GM12878 (cell line): ENCODE results near the gene CDKN2A. TPM values are rescaled to one million over a fixed set of nuclear protein-coding genes. Genes with fewer than 3 reads are reported as not detected.

ENCODE experiments used
- ATAC-seq: fragments of 200-7000 bp; cut with Tn5 transposase; 3 replicates; pipeline ENCODE4 v1.9.1; 2020; ENCODE audit warnings: mild to moderate bottlenecking, moderate library complexity
- BruUV-seq: library from RNA; stranded (reverse); fragments of 400-500 nt; replicated peaks from 2 replicates; lab custom pipeline; 2021; lab: Mats Ljungman, UMichigan
- CTCF ChIA-PET: fragments of 300-600 bp; sonication (Branson Sonifier 250); formaldehyde crosslinking; extraction: SDS; loops from one replicate; lab custom pipeline; 2021; ENCODE audit warnings: inconsistent platforms; lab: Yijun Ruan, JAX
- POLR2A ChIA-PET: fragments of 350-600 bp; formaldehyde crosslinking; extraction: SDS; loops from one replicate; lab custom pipeline; 2021; ENCODE audit warnings: inconsistent platforms; lab: Charles Lee
- RAD21 ChIA-PET: fragments of 300-600 bp; sonication (Branson Sonifier 250); formaldehyde crosslinking; loops from one replicate; lab custom pipeline; 2023; ENCODE audit warnings: antibody characterized with exemption; ENCODE audit not compliant: unreplicated experiment; lab: Charles Lee
- SMC1A ChIA-PET: fragments of 300-600 bp; sonication (Branson Sonifier 250); formaldehyde crosslinking; loops from one replicate; lab custom pipeline; 2023; ENCODE audit not compliant: unreplicated experiment, uncharacterized antibody; lab: Charles Lee
- DNase-seq: peaks from one replicate; pipeline ENCODE4 v3.0.0-alpha.2; 2011; ENCODE audit warnings: low read depth, low spot score
- FAIRE-seq: peaks from 3 replicates; lab custom pipeline; 2011; peaks lifted over from hg19 to GRCh38; lab: Jason Lieb, UNC
- H2AFZ ChIP-seq: 2 replicates; pipeline ENCODE4 v1.6.0; 2011; ENCODE audit warnings: low read depth, low read length, control low read depth; ENCODE audit not compliant: control insufficient read depth
- H3K27ac ChIP-seq: 2 replicates; pipeline ENCODE4 v1.5.1; 2011; ENCODE audit warnings: control low read depth; ENCODE audit not compliant: control insufficient read depth, insufficient read depth
- H3K27me3 ChIP-seq, 2 experiments: replicated peaks in 1 of 2; 2 replicates each; pipeline versions ENCODE4 v1.6.0 to v1.6.1; 2011; ENCODE audit warnings: low read length in 1 of 2; ENCODE audit not compliant: control insufficient read depth in 2 of 2, insufficient read depth in 2 of 2
- H3K36me3 ChIP-seq, 2 experiments: 2 replicates each; pipeline ENCODE4 v1.5.1; 2011; ENCODE audit warnings: low read length in 1 of 2; ENCODE audit not compliant: control insufficient read depth in 2 of 2, insufficient read depth in 2 of 2
- H3K4me1 ChIP-seq: 2 replicates; pipeline ENCODE4 v1.6.1; 2011; ENCODE audit warnings: mild to moderate bottlenecking, low read length, moderate library complexity, mixed read lengths; ENCODE audit not compliant: control insufficient read depth, insufficient read depth
- H3K4me2 ChIP-seq: 2 replicates; pipeline ENCODE4 v1.6.0; 2011; ENCODE audit warnings: control low read depth; ENCODE audit not compliant: control insufficient read depth, insufficient read depth
- H3K4me3 ChIP-seq: fragments of 200-600 bp; sonication (generic); 2 replicates; pipeline ENCODE4 v1.5.1; 2016
- H3K79me2 ChIP-seq: 2 replicates; pipeline ENCODE4 v1.6.0; 2011; ENCODE audit warnings: low read length; ENCODE audit not compliant: control insufficient read depth, insufficient read depth
- H3K9ac ChIP-seq: 2 replicates; pipeline ENCODE4 v1.8.0; 2011; ENCODE audit warnings: low read length, control low read depth, mixed read lengths; ENCODE audit not compliant: control insufficient read depth, insufficient read depth
- H3K9me3 ChIP-seq: replicated peaks from 3 replicates; pipeline ENCODE4 v1.5.1; 2011; ENCODE audit warnings: mild to moderate bottlenecking, low read length; ENCODE audit not compliant: control insufficient read depth, insufficient read depth
- H4K20me1 ChIP-seq: 2 replicates; pipeline ENCODE4 v1.6.0; 2011; ENCODE audit not compliant: control insufficient read depth, insufficient read depth
- ASH2L ChIP-seq: fragments of 300-600, 200-600 bp; sonication (generic); IDR thresholded peaks from 2 replicates; pipeline ENCODE4 v1.6.1; 2017; ENCODE audit warnings: low read depth, mild to moderate bottlenecking, borderline replicate concordance
- ATF7 ChIP-seq: fragments of 450-650 bp; IDR thresholded peaks from 2 replicates; pipeline ENCODE4 v1.6.1; 2016; ENCODE audit warnings: low read depth, mild to moderate bottlenecking
- HDAC6 ChIP-seq: fragments of 200-600 bp; sonication (generic); IDR thresholded peaks from one replicate; pipeline ENCODE4 v1.8.0; 2017; ENCODE audit warnings: antibody characterized with exemption; ENCODE audit not compliant: unreplicated experiment
- JUND ChIP-seq: IDR thresholded peaks from 2 replicates; pipeline ENCODE4 v1.6.1; 2012; ENCODE audit warnings: low read depth, mild to moderate bottlenecking, low read length, improper control_type of control experiment, moderate library complexity
- MTA2 ChIP-seq: fragments of 450-650 bp; IDR thresholded peaks from 2 replicates; pipeline ENCODE4 v1.6.1; 2016; ENCODE audit warnings: low read depth, mild to moderate bottlenecking, moderate library complexity
- NFXL1 ChIP-seq: fragments of 450-650 bp; IDR thresholded peaks from 2 replicates; pipeline ENCODE4 v1.6.1; 2017; ENCODE audit warnings: antibody characterized with exemption, mild to moderate bottlenecking, borderline replicate concordance
- PAX8 ChIP-seq: fragments of 450-650 bp; IDR thresholded peaks from 2 replicates; pipeline ENCODE4 v1.6.1; 2017; ENCODE audit warnings: mild to moderate bottlenecking, moderate library complexity
- POLR2AphosphoS5 ChIP-seq: IDR thresholded peaks from 2 replicates; pipeline ENCODE4 v1.6.1; 2011; ENCODE audit warnings: mild to moderate bottlenecking, low read length, inconsistent platforms
- RBBP5 ChIP-seq: fragments of 200-600 bp; sonication (generic); conservative IDR thresholded peaks from 2 replicates; pipeline ENCODE4 v1.6.1; 2016
- RELA ChIP-seq: fragments of 450-650 bp; IDR thresholded peaks from 2 replicates; pipeline ENCODE4 v1.8.0; 2014; ENCODE audit warnings: borderline replicate concordance; ENCODE audit not compliant: partially characterized antibody
- SKIL ChIP-seq: fragments of 450-650 bp; IDR thresholded peaks from 2 replicates; pipeline ENCODE4 v1.6.1; 2017; ENCODE audit warnings: mild to moderate bottlenecking, low read depth, inconsistent platforms; ENCODE audit not compliant: poor library complexity, severe bottlenecking
- SMC3 ChIP-seq: IDR thresholded peaks from 2 replicates; pipeline ENCODE4 v1.6.1; 2011; ENCODE audit warnings: low read length, improper control_type of control experiment, borderline replicate concordance
- SRF ChIP-seq, 2 experiments: IDR thresholded peaks; 2 replicates each; pipeline ENCODE4 v1.6.1; 2011; ENCODE audit warnings: low read depth in 2 of 2, low read length in 2 of 2, mild to moderate bottlenecking in 1 of 2, moderate library complexity in 1 of 2
- SUZ12 ChIP-seq: fragments of 200-600 bp; sonication (generic); IDR thresholded peaks from one replicate; pipeline ENCODE4 v1.6.1; 2018; ENCODE audit warnings: antibody characterized with exemption, mild to moderate bottlenecking; ENCODE audit not compliant: unreplicated experiment
- TARDBP ChIP-seq: IDR thresholded peaks from 2 replicates; pipeline ENCODE4 v1.6.1; 2016; ENCODE audit warnings: borderline replicate concordance
- ZNF217 ChIP-seq: fragments of 450-650 bp; IDR thresholded peaks from 2 replicates; pipeline ENCODE4 v1.6.1; 2017; ENCODE audit warnings: antibody characterized with exemption, mild to moderate bottlenecking
- ZNF274 ChIP-seq: IDR thresholded peaks from one replicate; pipeline ENCODE4 v1.8.0; 2011; ENCODE audit not compliant: insufficient read length, insufficient read depth
- ZNF384 ChIP-seq: IDR thresholded peaks from 2 replicates; pipeline ENCODE4 v1.6.1; 2012; ENCODE audit warnings: low read depth, mild to moderate bottlenecking, low read length, improper control_type of control experiment, borderline replicate concordance
- in situ Hi-C: fragments of 300-500 bp; cut with MboI; formaldehyde crosslinking; loops from 9 replicates; pipeline ENCODE4 v1.14.3; 2018; ENCODE audit warnings: mixed read lengths
- intact Hi-C: fragments of 100-400 bp; cut with micrococcal nuclease; formaldehyde crosslinking; loops from one replicate; pipeline ENCODE4 v1.14.2; 2022; ENCODE audit not compliant: unreplicated experiment
- polyA plus RNA-seq, 11 experiments: library from polyadenylated mRNA; depleted of rRNA in 4 of 11; unstranded in 6 of 11; stranded (reverse) in 5 of 11; fragments of >200 nt; fragmentation: Nextera tagmentation in 4 of 11; fragmentation: Illumina TruSeq in 1 of 11; extraction: Ambion mirVana in 4 of 11; extraction: Trizol in 1 of 11; gene quantifications; 1 replicate in 1 of 11; 2 replicates in 10 of 11; pipeline versions ENCODE4 v1.2.1 to v1.2.3, GENCODE V29; 2011 to 2016; ENCODE audit warnings: inconsistent platforms in 2 of 11, missing spikeins in 2 of 11, low read depth in 1 of 11
- total RNA-seq, 4 experiments: library from RNA; depleted of rRNA in 3 of 4; stranded (reverse); fragments of >200 nt in 3 of 4; fragmentation: Illumina TruSeq in 1 of 4; extraction: Trizol in 1 of 4; gene quantifications; 2 replicates each; pipeline versions ENCODE4 v1.2.1 to v1.2.3, GENCODE V29; 2013 to 2021

The CDKN2A gene
- total and polyA plus RNA-seq, 10 of the 15 experiments (the other 5 are each of a cell fraction or from before 2014, with no cell fraction given) = 0.84 to 41.2 (median 18.4) TPM

GRCh38 chr9:21984101-21984500 is 10.1 kb downstream of the CDKN2A start:
- H3K4me3 ChIP-seq = no peak overlapping the region
- RAD21 ChIA-PET = no interaction called here
- no peak overlapping the region for H3K4me2 ChIP-seq
- TF ChIP-seq NFXL1 = no peak
- TF ChIP-seq TARDBP = no peak
- TF ChIP-seq ATF7 = no peak
- no peak for TF ChIP-seq ZNF274
- TF ChIP-seq POLR2AphosphoS5 = no peak
- TF ChIP-seq ASH2L = no peak
- no peak for TF ChIP-seq SMC3
- TF ChIP-seq RELA = no peak
- TF ChIP-seq ZNF217 = no peak
- TF ChIP-seq MTA2 = no peak
- TF ChIP-seq PAX8 = no peak
- TF ChIP-seq RBBP5 = no peak
- TF ChIP-seq SRF (IDR thresholded peaks at IDR 0.05; ENCODE audit: low read depth in 2 of 2, low read length in 2 of 2) = no peak
- no peak for TF ChIP-seq SUZ12
- no peak for TF ChIP-seq SKIL
- TF ChIP-seq HDAC6 = no peak
- no peak for TF ChIP-seq ZNF384
- TF ChIP-seq JUND = no peak
- TF ChIP-seq, all 136 proteins: peak for 0
- Histone ChIP-seq H3K9me3 (no peaks in the 10 kb centered on the region), H3K27ac (no peak overlapping the region), H2AFZ (no peak overlapping the region), H3K9ac (no peak overlapping the region), H3K79me2 (no peaks in the 10 kb centered on the region), H4K20me1 (no peaks in the 10 kb centered on the region), H3K27me3 (0 out of 4 replicates have a peak, but pooled peaks cover 0 to 3% of the 10 kb centered on the region in 2 experiments), H3K4me1 (no peaks in the 10 kb centered on the region), H3K36me3 (no peaks in the 10 kb centered on the region)
- intact Hi-C loops = no loop called here
- ATAC-seq (no peak), DNase-seq (no peak), FAIRE-seq (no peak)
- CTCF ChIA-PET = interaction anchor here (1.1 to 4.9 kb wide), 2 partner anchors 24 to 171 kb away, joined by 5 to 30 read pairs; partner anchors contain the start of gene CDKN2B
- in situ Hi-C loops = no loop called here
- BruUV-seq = no TSS peak
- SMC1A ChIA-PET = no interaction called here
- POLR2A ChIA-PET = no interaction called here
